Osteocyte (in vitro differentiated cells): Measurements from ENCODE around the gene UFSP2. TPM values are rescaled to one million over a fixed set of nuclear protein-coding genes. Genes with fewer than 3 reads are reported as not detected.

Experiments used
- DNase-seq: peaks from one replicate; pipeline ENCODE4 v3.0.0; 2021; ENCODE audit warnings: mixed read lengths; ENCODE audit not compliant: unreplicated experiment; ENCODE audit errors: extremely low spot score
- H3K27ac Mint-ChIP-seq: one replicate; pipeline ENCODE4 v1.8.0; 2021; ENCODE audit warnings: mild to moderate bottlenecking, mixed read lengths; ENCODE audit not compliant: unreplicated experiment
- H3K27me3 Mint-ChIP-seq: one replicate; pipeline ENCODE4 v1.8.0; 2021; ENCODE audit warnings: mixed read lengths; ENCODE audit not compliant: unreplicated experiment
- H3K36me3 Mint-ChIP-seq: one replicate; pipeline ENCODE4 v1.8.0; 2021; ENCODE audit warnings: mixed read lengths; ENCODE audit not compliant: unreplicated experiment
- H3K4me1 Mint-ChIP-seq: one replicate; pipeline ENCODE4 v1.8.0; 2021; ENCODE audit warnings: mixed read lengths; ENCODE audit not compliant: unreplicated experiment
- H3K4me3 Mint-ChIP-seq: one replicate; pipeline ENCODE4 v1.8.0; 2021; ENCODE audit warnings: mild to moderate bottlenecking, moderate library complexity, mixed read lengths; ENCODE audit not compliant: unreplicated experiment
- H3K9me3 Mint-ChIP-seq: one replicate; pipeline ENCODE4 v1.8.0; 2021; ENCODE audit warnings: mixed read lengths; ENCODE audit not compliant: unreplicated experiment
- CTCF ChIP-seq: fragments of 200-600 bp; sonication (generic); IDR thresholded peaks from 2 replicates; pipeline ENCODE4 v1.5.0; 2021; ENCODE audit warnings: antibody characterized with exemption, mild to moderate bottlenecking, moderate library complexity
- total RNA-seq: library from RNA; stranded (reverse); gene quantifications from 2 replicates; pipeline ENCODE4 v1.2.1, GENCODE V29; 2021

The UFSP2 gene
- total RNA-seq, 1 donor from 2014 or later = 28.6 TPM

GRCh38 chr4:185395956-185396723 lies 29.6 kb downstream of the UFSP2 start:
- Mint-ChIP-seq H3K27me3 (no peaks in the 10 kb centered on the region), H3K27ac (peak overlapping the region; percentile 94), H3K4me1 (peaks cover 23% of the 10 kb centered on the region), H3K36me3 (peaks cover 16% of the 10 kb centered on the region), H3K4me3 (peak overlapping the region; percentile 83), H3K9me3 (peaks cover 3% of the 10 kb centered on the region)
- DNase-seq = peak; percentile 99
- TF ChIP-seq CTCF = no peak

- H3K27me3 Mint-ChIP-seq = no peaks in the 10 kb centered on the region
Observed at GRCh38 chr4:185395238-185395955, 30.4 kb downstream of the UFSP2 start, which contains the start of gene LRP2BP. LRP2BP (minus strand) TSS chr4:185395924; CDS start chr4:185378186, 17,738 bp downstream.

GRCh38 chr4:185394568-185395237 lies 31.1 kb downstream of the UFSP2 start:
- Mint-ChIP-seq H3K4me3 (peak overlapping the region; percentile 82), H3K27me3 (no peaks in the 10 kb centered on the region), H3K4me1 (peaks cover 23% of the 10 kb centered on the region), H3K9me3 (peaks cover 3% of the 10 kb centered on the region), H3K36me3 (peaks cover 5% of the 10 kb centered on the region), H3K27ac (no peak overlapping the region)
- no peak for DNase-seq
- TF ChIP-seq CTCF = no peak

More at GRCh38 chr4:185395238-185395955, 30.4 kb downstream of the UFSP2 start, which contains the start of gene LRP2BP:
- DNase-seq = no peak
- peak within 1 kb of the TSS; percentile 83 for H3K4me3 Mint-ChIP-seq
- peaks cover 11% of the 10 kb centered on the region for H3K36me3 Mint-ChIP-seq
- H3K27ac Mint-ChIP-seq = peak within 1 kb of the TSS; percentile 94
- peaks cover 3% of the 10 kb centered on the region for H3K9me3 Mint-ChIP-seq
- H3K4me1 Mint-ChIP-seq = peaks cover 23% of the 10 kb centered on the region
- TF ChIP-seq CTCF = no peak

- Mint-ChIP-seq H3K4me3 (no peak overlapping the region), H3K27ac (no peak overlapping the region), H3K4me1 (peaks cover 16% of the 10 kb centered on the region), H3K27me3 (no peaks in the 10 kb centered on the region), H3K36me3 (no peaks in the 10 kb centered on the region), H3K9me3 (peaks cover 3% of the 10 kb centered on the region)
- no peak for DNase-seq
- no peak for TF ChIP-seq CTCF
Observed at GRCh38 chr4:185392156-185392555, 33.6 kb downstream of the UFSP2 start.
